Islet precursor cell (in vitro differentiated cells): ENCODE data around the gene CTCFL.

ENCODE experiments used
- DNase-seq: peaks from one replicate; pipeline ENCODE4 v3.0.0-alpha.2; 2018

The CTCFL gene, protein sequence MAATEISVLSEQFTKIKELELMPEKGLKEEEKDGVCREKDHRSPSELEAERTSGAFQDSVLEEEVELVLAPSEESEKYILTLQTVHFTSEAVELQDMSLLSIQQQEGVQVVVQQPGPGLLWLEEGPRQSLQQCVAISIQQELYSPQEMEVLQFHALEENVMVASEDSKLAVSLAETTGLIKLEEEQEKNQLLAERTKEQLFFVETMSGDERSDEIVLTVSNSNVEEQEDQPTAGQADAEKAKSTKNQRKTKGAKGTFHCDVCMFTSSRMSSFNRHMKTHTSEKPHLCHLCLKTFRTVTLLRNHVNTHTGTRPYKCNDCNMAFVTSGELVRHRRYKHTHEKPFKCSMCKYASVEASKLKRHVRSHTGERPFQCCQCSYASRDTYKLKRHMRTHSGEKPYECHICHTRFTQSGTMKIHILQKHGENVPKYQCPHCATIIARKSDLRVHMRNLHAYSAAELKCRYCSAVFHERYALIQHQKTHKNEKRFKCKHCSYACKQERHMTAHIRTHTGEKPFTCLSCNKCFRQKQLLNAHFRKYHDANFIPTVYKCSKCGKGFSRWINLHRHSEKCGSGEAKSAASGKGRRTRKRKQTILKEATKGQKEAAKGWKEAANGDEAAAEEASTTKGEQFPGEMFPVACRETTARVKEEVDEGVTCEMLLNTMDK

DNA sequence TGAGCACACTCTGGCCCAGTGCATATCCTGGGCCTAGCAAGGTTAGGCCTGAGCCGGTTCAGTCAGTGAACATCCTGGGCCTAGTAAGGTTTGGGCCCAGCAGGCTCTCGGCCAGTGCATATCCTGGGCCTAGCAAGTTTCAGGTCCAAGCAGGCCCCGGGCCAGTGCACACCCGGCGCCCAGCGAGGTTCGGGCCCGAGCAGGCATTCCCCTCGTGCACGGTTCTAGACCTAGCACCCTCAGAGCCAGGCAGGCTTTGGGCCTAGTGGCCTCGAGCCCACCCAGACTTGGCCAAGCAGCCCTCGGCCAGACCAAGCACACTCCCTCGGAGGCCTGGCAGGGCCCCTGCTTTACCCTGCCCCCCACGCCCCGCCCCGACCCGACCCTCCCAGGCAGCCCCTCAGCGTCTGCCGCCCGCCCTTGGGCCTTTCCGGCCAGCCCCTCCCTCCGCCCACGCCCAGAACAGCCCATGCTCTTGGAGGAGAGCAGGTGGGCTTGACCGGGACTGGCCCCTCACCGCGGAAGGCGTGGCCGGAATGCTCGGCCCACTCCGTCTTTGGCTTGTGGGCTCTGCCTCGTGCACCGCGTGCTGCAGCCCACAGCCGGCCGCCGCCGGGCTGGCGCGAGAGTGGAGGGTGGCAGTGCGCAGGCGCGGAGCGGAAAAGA, at the start of gene CTCFL:
Gene CTCFL (minus strand): TSS at position 630 of the 666 bp plus-strand sequence. CDS start 935 bp downstream, outside the sequence.
- no peak for DNase-seq

DNA sequence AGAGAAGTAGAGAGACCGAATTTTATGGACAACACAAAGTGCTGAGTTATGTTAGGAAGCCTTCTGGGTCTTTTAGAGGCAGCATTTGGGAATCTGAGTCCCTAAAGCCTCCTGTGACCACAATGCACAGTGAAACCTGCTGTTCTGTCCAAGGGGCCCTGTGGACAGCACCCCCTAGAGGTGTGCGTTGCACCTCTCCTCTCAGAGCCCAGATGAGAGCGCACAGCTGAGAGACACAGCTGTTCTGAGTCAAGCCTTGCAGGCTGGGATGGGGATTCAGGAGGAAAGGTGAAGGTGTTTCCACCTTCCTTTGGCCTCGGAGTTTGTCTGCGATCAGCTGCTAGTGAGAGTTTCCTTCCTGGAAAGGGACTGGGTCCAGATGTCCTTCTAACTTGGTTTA, 49.0 kb upstream of the CTCFL start:
- DNase-seq = no peak

DNA sequence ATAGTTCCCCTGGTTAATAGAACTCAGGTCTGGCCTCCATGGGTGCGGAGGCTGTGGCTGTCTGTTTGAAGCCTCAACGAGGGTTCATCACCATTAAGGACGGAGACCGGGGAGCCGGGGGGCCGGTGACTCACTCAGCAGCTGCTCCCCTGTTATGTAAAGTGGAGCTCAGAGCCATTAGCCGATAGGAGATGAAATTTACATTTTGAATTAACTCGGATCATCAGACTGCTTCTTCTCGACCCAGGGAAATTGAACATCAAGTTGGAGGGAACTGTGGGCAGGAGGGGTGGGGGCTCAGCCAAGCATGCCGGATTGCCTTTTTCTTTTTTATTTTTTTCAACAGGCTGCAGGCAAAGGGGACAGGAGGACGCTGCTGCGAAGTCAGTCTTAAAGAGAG, 48.3 kb upstream of the CTCFL start:
- DNase-seq = no peak

DNA sequence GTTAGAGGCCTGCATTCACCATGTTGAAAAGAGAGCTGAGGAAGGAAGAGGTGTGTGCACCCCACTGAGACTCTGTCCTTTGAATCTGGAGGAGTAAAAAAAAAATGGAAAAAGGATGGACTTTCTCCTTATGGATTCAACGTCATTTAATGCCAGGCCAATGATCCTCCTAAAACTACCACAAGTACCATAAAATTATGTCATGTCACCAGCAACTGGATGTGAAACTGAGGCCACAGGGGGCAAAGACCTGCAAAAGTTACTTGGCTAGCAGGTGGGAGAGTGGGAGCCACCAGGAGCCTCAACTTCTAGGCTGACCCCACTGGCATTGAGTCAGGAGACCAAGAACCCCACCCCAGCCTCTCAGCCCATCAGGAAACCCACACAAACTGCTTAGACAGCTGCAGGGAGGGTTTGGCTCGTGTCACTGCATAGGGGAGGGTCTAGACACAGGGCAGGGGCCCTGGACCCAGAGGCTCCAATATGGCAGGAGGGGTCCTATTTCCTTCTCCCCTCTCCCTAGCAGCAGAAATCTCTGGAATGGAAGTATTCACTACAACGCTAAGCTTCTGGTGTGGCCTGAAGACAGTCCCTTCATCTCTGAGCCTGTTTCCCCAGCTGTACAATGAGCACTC, 47.0 kb upstream of the CTCFL start:
- no peak for DNase-seq

DNA sequence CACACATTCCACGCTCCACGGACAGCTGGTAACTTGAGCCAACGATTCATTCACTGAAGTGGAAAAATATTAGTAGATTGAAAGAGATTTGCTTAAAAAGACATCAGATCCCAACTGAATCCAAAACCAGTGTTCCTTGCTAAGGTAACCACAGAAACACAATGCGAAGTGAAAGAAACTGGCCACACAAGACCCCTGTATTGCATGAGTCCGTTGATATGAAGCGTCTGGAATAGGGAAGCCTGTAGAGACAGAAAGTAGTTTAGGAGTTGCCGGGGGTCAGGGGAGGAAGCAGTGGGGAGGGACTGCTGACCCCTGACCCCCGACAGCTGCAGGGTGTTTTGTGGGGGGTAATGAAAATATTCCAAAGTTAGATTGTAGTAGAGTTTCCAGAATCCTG, 46.0 kb upstream of the CTCFL start:
- DNase-seq = no peak

DNA sequence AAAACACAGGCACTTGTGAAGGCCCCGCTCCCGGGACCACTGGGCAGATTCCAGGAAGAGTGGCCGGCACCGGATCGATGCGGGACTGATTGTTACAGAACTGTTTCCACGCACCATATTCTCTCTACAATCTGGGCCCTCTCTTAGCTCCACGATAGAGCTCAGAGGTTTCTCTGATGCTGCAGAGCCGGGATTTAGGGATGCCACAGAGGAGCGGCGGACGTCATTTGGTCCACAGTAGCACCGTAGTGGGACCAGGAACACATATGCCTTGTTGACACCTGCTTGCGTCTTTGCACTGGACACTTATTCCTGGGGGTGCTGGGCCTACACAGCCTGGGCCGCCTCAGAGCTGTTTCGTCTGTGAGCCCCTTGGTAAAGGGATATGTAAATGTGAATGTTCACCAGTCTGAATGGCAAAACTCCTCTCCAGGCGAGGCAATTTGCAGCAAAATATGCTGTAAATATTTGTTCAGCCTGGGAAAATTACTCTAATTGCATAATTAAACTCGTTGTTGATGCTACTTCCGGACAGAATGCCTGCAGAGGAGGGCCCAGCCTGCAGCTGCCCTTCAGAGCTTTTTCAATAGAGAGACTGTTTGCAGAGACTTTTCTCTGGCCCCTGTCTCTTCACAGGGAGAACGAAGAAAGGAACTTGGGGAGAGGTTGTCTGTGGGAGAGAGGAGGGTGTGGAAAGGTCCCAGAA, 45.4 kb upstream of the CTCFL start:
- DNase-seq = no peak

DNA sequence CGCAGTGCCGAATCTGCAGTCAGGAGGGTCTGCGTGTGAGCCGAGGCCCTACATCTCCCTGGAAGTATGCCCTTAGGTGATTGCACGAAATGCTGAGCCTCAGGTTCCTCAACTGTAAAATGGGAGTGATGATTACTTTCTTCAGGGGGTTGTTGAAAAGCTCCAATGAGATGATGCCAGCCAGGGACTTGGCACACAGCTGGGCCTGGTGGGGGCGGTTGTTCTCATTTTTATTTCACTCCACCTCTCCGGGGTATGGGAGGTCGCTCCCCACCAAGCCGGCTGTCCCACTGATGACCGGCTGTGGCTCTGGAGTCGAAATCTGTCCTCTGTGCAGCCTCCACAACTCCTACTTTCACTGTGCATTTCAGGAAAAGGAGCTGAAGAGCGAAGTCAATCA, 44.0 kb upstream of the CTCFL start:
- no peak for DNase-seq

DNA sequence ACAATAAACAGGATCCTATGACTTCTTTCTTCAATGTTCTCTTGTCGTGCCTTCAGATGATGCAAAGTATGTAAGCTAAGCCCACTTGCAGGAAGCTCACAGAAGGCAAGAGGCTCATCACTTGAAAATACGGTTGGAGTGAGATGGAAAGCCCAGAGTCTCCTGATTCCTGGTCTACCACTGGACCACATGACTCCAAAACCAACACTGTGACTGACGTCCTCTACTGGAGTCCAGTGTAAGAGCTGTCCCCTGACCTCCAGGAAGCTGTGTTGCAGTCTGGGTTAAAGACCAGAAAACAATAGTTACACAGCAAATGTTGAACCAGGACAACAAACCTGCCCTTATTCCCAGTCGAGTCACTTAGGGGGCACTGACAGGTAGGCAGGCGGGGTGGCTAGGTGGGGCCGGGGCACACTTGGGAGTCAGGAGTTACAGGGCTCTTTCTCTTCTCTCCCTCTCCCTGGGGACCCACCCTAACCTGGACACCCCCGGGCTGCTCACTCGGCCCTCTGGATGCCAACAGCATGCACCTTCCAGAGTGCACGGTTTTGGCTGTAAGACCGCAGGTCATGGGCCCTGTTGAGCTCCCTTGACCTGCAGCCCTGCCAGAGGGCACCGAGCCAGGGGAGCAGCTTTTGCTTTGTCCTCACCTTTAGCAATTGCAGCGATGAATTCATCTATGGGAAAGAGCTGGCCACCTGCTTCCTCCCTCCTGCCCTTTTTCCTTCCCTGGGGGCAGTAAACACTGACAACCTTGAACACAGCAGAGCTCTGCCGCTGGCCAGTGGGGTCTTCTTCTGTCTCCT, 43.4 kb upstream of the CTCFL start:
- no peak for DNase-seq

DNA sequence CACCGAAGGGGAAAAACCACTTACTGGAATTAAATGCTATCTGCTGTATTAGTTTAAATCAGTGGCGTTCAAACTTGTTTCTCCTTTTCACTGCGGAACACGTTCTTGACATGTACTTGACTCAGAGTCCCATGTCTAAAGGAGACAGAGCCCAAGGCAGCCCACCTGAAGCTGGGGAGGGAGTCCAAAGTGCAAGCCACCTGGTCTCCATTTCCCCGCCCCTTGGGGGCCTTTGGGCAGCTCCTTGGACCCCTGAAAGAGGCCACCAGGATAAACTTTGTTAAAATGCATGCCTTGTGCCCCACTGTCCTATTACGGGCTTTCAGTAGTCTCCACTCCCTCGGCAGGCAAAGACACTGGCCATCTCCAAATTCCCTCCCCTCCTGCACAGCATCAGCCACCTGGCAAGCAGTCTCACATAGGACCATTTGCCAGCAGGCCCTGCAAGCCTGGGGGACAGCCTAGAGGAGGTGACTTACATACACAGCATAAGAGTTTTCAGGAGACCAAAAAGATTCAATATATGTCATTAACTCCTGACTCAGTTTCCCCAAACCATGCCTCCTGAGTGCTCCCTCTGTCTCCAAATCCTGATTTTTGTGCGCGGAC, 42.6 kb upstream of the CTCFL start:
- DNase-seq = no peak

DNA sequence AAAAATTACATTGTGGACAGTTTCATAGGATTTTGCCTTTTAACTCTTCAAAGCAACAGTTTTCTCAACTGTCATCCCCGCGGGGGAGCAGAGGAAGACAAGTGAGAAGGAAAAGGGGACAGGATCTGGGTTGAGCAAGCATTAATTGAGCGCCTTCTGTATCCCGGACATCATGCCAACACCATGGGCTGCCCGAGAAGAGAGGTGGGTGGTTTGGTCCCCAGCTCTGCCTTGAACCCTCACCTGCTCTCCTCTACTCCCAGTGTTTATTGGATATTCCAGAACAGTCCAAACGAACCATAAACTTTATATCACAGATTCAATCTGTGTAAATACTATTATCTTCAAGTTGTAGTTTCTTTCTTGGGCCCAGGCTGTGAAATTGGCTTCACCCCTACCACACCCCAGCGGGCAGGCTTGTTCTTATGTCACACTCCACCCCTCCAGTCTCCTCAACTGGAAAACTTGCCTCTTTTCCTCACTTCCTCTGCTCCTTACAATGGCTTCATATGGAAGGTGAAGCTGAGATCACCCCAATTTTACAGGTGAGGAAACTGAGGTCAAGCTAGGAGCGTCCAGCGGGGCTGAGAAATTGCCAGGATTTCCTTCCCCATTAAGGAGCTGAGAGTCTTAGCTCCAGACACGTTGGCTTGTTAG, 42.0 kb upstream of the CTCFL start:
- no peak for DNase-seq

DNA sequence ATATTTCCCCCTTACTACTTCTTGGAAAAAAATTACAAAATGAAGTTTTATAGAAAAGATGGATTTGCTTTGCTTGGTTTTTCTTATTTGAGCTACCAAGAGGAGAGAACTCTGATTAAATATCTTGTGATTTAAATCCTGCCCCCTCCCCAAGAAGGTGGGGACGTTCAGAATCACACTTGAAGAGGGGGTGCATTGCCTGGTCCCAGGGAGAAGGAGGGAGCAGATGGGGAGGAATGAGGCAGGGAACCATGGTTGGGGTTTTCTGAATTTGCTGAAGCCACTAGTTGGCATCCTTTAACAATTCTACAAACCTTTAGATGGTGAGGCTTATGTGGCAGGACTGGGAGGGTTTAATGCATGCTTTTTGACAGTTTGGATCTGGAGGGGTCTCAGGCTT, 41.5 kb upstream of the CTCFL start:
- DNase-seq = no peak

DNA sequence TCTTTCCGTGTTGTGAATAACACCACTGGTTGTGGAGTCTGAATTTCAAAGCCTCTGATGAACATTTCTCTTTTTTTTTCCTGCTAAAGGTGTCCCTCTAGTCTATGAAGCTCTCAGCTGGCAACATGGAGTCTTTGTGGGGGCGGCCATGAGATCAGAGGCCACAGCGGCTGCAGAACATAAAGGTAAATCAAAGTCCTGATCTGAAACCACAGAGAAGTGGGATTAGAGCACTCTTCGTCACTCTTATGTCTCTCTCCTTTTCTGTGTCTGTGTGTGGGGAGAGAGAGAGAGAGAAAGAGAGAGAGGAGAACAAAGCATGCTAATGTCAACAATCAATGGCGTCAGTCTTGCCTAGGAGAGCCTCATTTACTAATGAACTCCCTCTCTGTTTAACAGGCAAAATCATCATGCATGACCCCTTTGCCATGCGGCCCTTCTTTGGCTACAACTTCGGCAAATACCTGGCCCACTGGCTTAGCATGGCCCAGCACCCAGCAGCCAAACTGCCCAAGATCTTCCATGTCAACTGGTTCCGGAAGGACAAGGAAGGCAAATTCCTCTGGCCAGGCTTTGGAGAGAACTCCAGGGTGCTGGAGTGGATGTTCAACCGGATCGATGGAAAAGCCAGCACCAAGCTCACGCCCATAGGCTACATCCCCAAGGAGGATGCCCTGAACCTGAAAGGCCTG, 40.2 kb upstream of the CTCFL start:
- DNase-seq = no peak

DNA sequence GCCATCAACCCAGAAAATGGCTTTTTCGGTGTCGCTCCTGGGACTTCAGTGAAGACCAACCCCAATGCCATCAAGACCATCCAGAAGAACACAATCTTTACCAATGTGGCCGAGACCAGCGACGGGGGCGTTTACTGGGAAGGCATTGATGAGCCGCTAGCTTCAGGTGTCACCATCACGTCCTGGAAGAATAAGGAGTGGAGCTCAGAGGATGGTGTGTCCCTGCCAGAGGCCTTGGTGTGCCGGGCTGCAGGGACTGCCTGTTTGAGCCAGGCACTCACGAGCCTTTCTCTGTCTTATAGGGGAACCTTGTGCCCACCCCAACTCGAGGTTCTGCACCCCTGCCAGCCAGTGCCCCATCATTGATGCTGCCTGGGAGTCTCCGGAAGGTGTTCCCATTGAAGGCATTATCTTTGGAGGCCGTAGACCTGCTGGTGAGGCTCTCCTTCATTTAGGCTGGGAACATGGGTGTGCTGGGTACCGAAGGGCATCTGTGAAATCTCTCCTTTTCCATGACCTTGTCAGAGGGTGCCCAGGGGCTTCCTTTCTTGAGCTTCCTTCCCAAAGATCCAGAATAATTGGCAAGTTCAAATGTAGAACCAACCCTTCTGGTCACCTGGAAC, 39.4 kb upstream of the CTCFL start:
- DNase-seq = no peak

DNA sequence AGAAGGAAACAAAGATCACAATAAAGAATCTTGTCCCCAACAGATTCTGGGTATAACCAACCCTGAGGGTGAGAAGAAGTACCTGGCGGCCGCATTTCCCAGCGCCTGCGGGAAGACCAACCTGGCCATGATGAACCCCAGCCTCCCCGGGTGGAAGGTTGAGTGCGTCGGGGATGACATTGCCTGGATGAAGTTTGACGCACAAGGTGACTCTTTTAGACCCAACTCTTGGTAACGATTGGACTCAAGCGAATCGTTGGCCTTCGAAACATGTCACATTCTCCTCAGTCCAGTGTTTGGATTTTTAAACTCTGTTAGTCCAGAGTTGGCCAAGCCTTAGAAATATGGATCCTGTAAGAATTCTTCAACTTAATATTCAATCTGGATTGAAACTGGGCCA, 38.6 kb upstream of the CTCFL start:
- no peak for DNase-seq

DNA sequence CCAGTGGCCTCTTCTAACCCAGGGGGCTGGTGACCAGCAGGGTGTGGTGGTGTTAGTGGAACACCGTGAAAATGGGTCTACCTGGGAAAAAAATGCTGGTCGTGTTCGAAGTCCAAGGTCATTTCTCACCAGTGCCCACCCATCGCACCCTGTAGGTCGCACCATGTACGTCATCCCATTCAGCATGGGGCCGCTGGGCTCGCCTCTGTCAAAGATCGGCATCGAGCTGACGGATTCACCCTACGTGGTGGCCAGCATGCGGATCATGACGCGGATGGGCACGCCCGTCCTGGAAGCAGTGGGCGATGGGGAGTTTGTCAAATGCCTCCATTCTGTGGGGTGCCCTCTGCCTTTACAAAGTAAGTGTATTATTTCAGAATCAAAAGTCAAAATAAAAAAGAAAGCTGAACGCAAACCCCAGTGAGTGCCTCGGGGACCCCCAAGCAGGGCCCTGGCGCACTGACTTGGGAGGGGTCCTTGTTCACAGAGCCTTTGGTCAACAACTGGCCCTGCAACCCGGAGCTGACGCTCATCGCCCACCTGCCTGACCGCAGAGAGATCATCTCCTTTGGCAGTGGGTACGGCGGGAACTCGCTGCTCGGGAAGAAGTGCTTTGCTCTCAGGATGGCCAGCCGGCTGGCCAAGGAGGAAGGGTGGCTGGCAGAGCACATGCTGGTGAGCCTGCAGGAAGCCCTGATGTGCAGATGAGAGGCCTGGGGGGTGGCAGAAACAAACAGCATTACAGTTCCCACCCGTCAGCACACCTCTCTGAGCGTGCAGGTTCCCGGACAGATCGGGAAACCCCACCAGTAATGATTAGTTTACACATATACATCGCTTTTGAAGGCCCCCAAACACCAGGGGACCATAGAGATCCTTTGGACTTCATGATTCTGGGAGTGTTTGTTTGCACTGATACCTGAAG, 37.9 kb upstream of the CTCFL start:
- DNase-seq = no peak

DNA sequence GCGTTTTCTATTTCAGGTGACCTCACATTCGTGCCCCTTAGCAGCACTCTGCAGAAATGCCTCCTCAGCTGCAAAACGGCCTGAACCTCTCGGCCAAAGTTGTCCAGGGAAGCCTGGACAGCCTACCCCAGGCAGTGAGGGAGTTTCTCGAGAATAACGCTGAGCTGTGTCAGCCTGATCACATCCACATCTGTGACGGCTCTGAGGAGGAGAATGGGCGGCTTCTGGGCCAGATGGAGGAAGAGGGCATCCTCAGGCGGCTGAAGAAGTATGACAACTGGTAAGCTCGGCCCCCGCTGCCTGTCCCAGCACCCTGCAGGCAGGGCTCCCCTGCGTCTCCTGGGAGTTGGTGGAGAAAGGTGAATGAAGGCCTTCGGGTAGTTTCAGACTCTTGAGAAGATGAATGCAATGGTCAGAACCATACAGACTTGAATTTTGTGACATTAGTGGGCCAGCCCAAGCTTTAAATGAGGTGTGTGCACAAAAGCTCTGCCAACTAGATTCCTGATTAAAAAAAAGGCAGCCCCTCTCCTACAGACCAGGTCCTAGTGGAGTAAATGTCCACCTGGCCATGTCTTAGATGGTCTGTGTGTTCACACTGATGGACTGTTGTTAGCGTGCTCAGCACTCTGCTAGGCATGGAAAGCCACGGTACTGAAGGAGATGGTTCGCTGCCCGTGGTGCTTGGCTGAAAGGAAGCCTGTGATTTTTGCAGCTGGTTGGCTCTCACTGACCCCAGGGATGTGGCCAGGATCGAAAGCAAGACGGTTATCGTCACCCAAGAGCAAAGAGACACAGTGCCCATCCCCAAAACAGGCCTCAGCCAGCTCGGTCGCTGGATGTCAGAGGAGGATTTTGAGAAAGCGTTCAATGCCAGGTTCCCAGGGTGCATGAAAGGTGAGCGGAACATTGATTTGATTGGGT, 36.7 kb upstream of the CTCFL start:
- no peak for DNase-seq

DNA sequence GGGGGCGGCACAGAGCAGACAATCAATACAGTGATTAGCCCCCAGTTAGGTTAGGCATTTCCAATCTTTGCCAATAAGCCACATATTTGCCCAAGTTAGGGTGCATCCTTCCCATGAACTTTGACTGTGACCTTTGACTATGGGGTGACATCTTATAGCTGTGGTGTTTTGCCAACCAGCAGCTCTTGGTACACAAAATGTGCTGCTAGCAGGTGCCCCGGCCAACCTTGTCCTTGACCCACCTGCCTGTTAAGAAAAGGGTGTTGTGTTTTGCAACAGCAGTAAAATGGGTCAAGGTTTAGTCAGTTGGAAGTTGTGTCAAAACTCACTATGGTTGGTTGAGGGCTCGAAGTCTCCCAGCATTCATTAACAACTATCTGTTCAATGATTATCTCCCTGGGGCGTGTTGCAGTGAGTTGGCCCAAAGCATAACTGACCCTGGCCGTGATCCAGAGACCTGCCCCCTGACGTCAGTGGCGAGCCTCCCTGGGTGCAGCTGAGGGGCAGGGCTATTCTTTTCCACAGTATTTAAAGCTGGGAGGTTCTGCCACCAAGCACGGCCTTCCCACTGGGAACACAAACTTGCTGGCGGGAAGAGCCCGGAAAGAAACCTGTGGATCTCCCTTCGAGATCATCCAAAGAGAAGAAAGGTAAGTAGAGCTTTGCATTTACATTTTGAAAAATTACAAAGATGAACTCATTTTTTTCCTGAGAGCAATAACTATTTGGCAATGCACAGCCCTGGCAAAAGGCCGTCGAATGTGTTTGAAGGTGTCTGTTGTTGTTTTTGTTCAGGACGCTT, 35.8 kb upstream of the CTCFL start, which contains the start of gene PCK1:
Gene PCK1 (plus strand): TSS at position 557 of the 802 bp plus-strand sequence. CDS start 302 bp downstream, outside the sequence.
- no peak for DNase-seq
